GM18505 (cell line): ENCODE measurements around the gene PRKCE.

Experiments
- ATAC-seq: cut with Tn5 transposase; IDR thresholded peaks from one replicate; pipeline ENCODE4 v1.9.1; 2021; ENCODE audit not compliant: unreplicated experiment
- POLR2A ChIP-seq: IDR thresholded peaks from 4 replicates; pipeline ENCODE4 v1.6.1; 2011; ENCODE audit warnings: borderline replicate concordance; ENCODE audit not compliant: insufficient read depth, insufficient read length; ENCODE audit errors: extremely low read depth

The PRKCE gene

GRCh38 chr2:45617496-45617895, 34.0 kb upstream of the PRKCE start:
- no peak for ATAC-seq
- TF ChIP-seq POLR2A, result no peak

- no peak for TF ChIP-seq POLR2A
- ATAC-seq, result no peak
Measured at GRCh38 chr2:45622336-45623075, 29.0 kb upstream of the PRKCE start.

GRCh38 chr2:45623098-45623497, 28.4 kb upstream of the PRKCE start:
- no peak for TF ChIP-seq POLR2A
- ATAC-seq, result no peak

GRCh38 chr2:45625824-45626223, 25.7 kb upstream of the PRKCE start:
- no peak for TF ChIP-seq POLR2A
- no peak for ATAC-seq

GRCh38 chr2:45626387-45627221, 24.9 kb upstream of the PRKCE start:
- no peak for ATAC-seq
- TF ChIP-seq POLR2A, result no peak

GRCh38 chr2:45627911-45628310, 23.6 kb upstream of the PRKCE start:
- no peak for TF ChIP-seq POLR2A
- ATAC-seq, result no peak

GRCh38 chr2:45629971-45630370, 21.5 kb upstream of the PRKCE start:
- TF ChIP-seq POLR2A, result no peak
- ATAC-seq, result no peak

GRCh38 chr2:45631319-45631718, 20.2 kb upstream of the PRKCE start:
- TF ChIP-seq POLR2A, result no peak
- ATAC-seq, result no peak

GRCh38 chr2:45631955-45632354, 19.5 kb upstream of the PRKCE start:
- no peak for TF ChIP-seq POLR2A
- ATAC-seq, result no peak

- ATAC-seq, result no peak
- TF ChIP-seq POLR2A, result no peak
Measured at GRCh38 chr2:45634223-45634622, 17.3 kb upstream of the PRKCE start.

- TF ChIP-seq POLR2A, result no peak
- no peak for ATAC-seq
Measured at GRCh38 chr2:45636008-45636407, 15.5 kb upstream of the PRKCE start.

GRCh38 chr2:45637440-45637839, 14.0 kb upstream of the PRKCE start:
- ATAC-seq, result peak; percentile 85
- no peak for TF ChIP-seq POLR2A

- no peak for TF ChIP-seq POLR2A
- ATAC-seq, result no peak
Measured at GRCh38 chr2:45640576-45640975, 10.9 kb upstream of the PRKCE start.

GRCh38 chr2:45643095-45643494, 8.4 kb upstream of the PRKCE start:
- no peak for ATAC-seq
- no peak for TF ChIP-seq POLR2A
